Skin of body (tissue), 2 donors: ENCODE results near the gene RNF223. TPM values are rescaled to one million over a fixed set of nuclear protein-coding genes. Genes with fewer than 3 reads are reported as not detected.
"Not testable (repeated sequence)": the region's sequence is repeated elsewhere in the genome, so short reads cannot be mapped to it uniquely, and the experiment has no call there.

Experiments
- DNase-seq: peaks from one replicate; lab custom pipeline; 2025; lab: John Stamatoyannopoulos, UW
- total RNA-seq: library from RNA; depleted of rRNA; stranded (reverse); fragments of >200 nt; gene quantifications from one replicate; pipeline ENCODE4 v1.2.3, GENCODE V29; 2014

RNF223 gene
- total RNA-seq, 1 donor from 2014 or later, result 0.69 TPM

GRCh38 chr1:1088029-1088800, 14.1 kb upstream of the RNF223 start:
- no peak for DNase-seq

- DNase-seq, result no peak
Measured at GRCh38 chr1:1087351-1088028, 13.4 kb upstream of the RNF223 start.

- DNase-seq, result no peak
Measured at GRCh38 chr1:1086911-1087341, 12.8 kb upstream of the RNF223 start.

GRCh38 chr1:1085911-1086841, 12.1 kb upstream of the RNF223 start:
- DNase-seq, result no peak

- no peak for DNase-seq
Measured at GRCh38 chr1:1085171-1085841, 11.2 kb upstream of the RNF223 start.

GRCh38 chr1:1084372-1085170, 10.5 kb upstream of the RNF223 start:
- DNase-seq, result no peak

GRCh38 chr1:1083416-1084371, 9.6 kb upstream of the RNF223 start:
- DNase-seq, result no peak

- no peak for DNase-seq
Measured at GRCh38 chr1:1082776-1083415, 8.8 kb upstream of the RNF223 start.

GRCh38 chr1:1082239-1082775, 8.2 kb upstream of the RNF223 start:
- DNase-seq, result no peak

- no peak for DNase-seq
Measured at GRCh38 chr1:1081311-1082238, 7.5 kb upstream of the RNF223 start.

GRCh38 chr1:1080951-1081310, 6.8 kb upstream of the RNF223 start:
- DNase-seq, result no peak

- peak; percentile 40 for DNase-seq
Measured at GRCh38 chr1:1080122-1080757, 6.1 kb upstream of the RNF223 start.

GRCh38 chr1:1079408-1080121, 5.5 kb upstream of the RNF223 start:
- no peak for DNase-seq

GRCh38 chr1:1077396-1077795, 3.3 kb upstream of the RNF223 start:
- not testable (repeated sequence) for DNase-seq

GRCh38 chr1:1075148-1075935, 1.2 kb upstream of the RNF223 start:
- DNase-seq, result no peak
